A549 (cell line): ENCODE results near the gene CCDC150. TPM values are rescaled to one million over a fixed set of nuclear protein-coding genes. Genes with fewer than 3 reads are reported as not detected.

Source experiments
- ATAC-seq, 2 experiments: fragments of 200-7000 bp in 1 of 2; fragments of >200 bp in 1 of 2; cut with Nextera tagmentation in 1 of 2; cut with Tn5 transposase in 1 of 2; 3 replicates each; pipeline versions ENCODE4 v1.8.0 to v1.9.1; 2018 to 2020; ENCODE audit warnings: mild to moderate bottlenecking in 1 of 2, moderate library complexity in 1 of 2
- CTCF ChIA-PET: fragments of 300-600 bp; sonication (Branson Sonifier 250); formaldehyde crosslinking; extraction: SDS; loops from one replicate; lab custom pipeline; 2021; ENCODE audit warnings: antibody characterized with exemption, inconsistent platforms; lab: Yijun Ruan, JAX
- POLR2A ChIA-PET: fragments of 350-600 bp; formaldehyde crosslinking; extraction: SDS; loops from one replicate; lab custom pipeline; 2021; ENCODE audit warnings: antibody characterized with exemption, inconsistent platforms; lab: Yijun Ruan, JAX
- DNase-seq, 2 experiments: peaks; one replicate each; pipeline versions ENCODE4 v3.0.0 to v3.0.0-alpha.2; 2011 to 2016; ENCODE audit warnings: low read depth in 1 of 2, low spot score in 1 of 2
- FAIRE-seq: peaks from 2 replicates; lab custom pipeline; 2011; peaks lifted over from hg19 to GRCh38; lab: Jason Lieb, UNC
- H3K27ac ChIP-seq, 2 experiments: fragments of >200 bp; sonication (Bioruptor Twin); formaldehyde crosslinking; 3 replicates each; pipeline ENCODE4 v1.5.1; 2016 to 2017
- H3K4me1 ChIP-seq: fragments of >200 bp; sonication (Bioruptor Twin); formaldehyde crosslinking; 3 replicates; pipeline ENCODE4 v1.6.1; 2016
- H3K4me2 ChIP-seq: fragments of >200 bp; sonication (Bioruptor Twin); formaldehyde crosslinking; 3 replicates; pipeline ENCODE4 v1.6.1; 2016
- H3K4me3 ChIP-seq: fragments of >200 bp; sonication (Bioruptor Twin); formaldehyde crosslinking; 3 replicates; pipeline ENCODE4 v1.5.1; 2016
- H3K9me3 ChIP-seq: fragments of >200 bp; sonication (Bioruptor Twin); formaldehyde crosslinking; 3 replicates; pipeline ENCODE4 v1.6.1; 2016
- ATOH8 ChIP-seq: fragments of 250-450 bp; sonication (Bioruptor Pico); IDR thresholded peaks from 2 replicates; pipeline ENCODE4 v1.5.0; 2020; ENCODE audit warnings: low read depth, mild to moderate bottlenecking, moderate library complexity
- CBX2 ChIP-seq: fragments of 200-600 bp; sonication (generic); IDR thresholded peaks from 2 replicates; pipeline ENCODE4 v1.6.1; 2016; ENCODE audit warnings: low read depth, mild to moderate bottlenecking, borderline replicate concordance
- CBX8 ChIP-seq: fragments of 200-600 bp; sonication (generic); IDR thresholded peaks from 2 replicates; pipeline ENCODE4 v1.6.1; 2016
- CEBPB ChIP-seq, 2 experiments: fragments of >200 bp in 1 of 2; sonication (Bioruptor Twin) in 1 of 2; formaldehyde crosslinking in 1 of 2; IDR thresholded peaks; 2 replicates each; pipeline ENCODE4 v1.6.1; 2012 to 2016
- CHD4 ChIP-seq: fragments of 200-600 bp; sonication (generic); IDR thresholded peaks from 2 replicates; pipeline ENCODE4 v1.6.1; 2016; ENCODE audit warnings: antibody characterized with exemption, mild to moderate bottlenecking, borderline replicate concordance
- EP300 ChIP-seq, 2 experiments: fragments of >200 bp; sonication (Bioruptor Twin); formaldehyde crosslinking; IDR thresholded peaks; 2 replicates in 1 of 2; 3 replicates in 1 of 2; pipeline ENCODE4 v1.6.1; 2016 to 2017
- ESRRA ChIP-seq: fragments of 150-350 bp; IDR thresholded peaks from 2 replicates; pipeline ENCODE4 v1.6.1; 2014; ENCODE audit warnings: mild to moderate bottlenecking, low read length, borderline replicate concordance
- FOSL2 ChIP-seq, 2 experiments: fragments of 450-650 bp in 1 of 2; fragments of >200 bp in 1 of 2; sonication (Bioruptor Twin) in 1 of 2; formaldehyde crosslinking; IDR thresholded peaks; 2 replicates each; pipeline versions ENCODE4 v1.5.0 to v1.6.1; 2016 to 2020; ENCODE audit warnings: mild to moderate bottlenecking in 1 of 2, moderate library complexity in 1 of 2
- GATA3 ChIP-seq: IDR thresholded peaks from 2 replicates; pipeline ENCODE4 v1.6.1; 2012; ENCODE audit warnings: borderline replicate concordance
- HDAC2 ChIP-seq: fragments of 200-600 bp; sonication (generic); IDR thresholded peaks from 2 replicates; pipeline ENCODE4 v1.6.1; 2016
- HES2 ChIP-seq: fragments of >200 bp; sonication (Bioruptor Twin); formaldehyde crosslinking; IDR thresholded peaks from 2 replicates; pipeline ENCODE4 v1.6.1; 2016
- JUNB ChIP-seq: fragments of >200 bp; sonication (Bioruptor Twin); formaldehyde crosslinking; IDR thresholded peaks from 2 replicates; pipeline ENCODE4 v1.6.1; 2016
- KDM5A ChIP-seq: fragments of 200-600 bp; sonication (generic); IDR thresholded peaks from 2 replicates; pipeline ENCODE4 v1.6.1; 2016; ENCODE audit warnings: antibody characterized with exemption, mild to moderate bottlenecking
- MAFK ChIP-seq: fragments of 450-650 bp; IDR thresholded peaks from 2 replicates; pipeline ENCODE4 v1.6.1; 2014; ENCODE audit not compliant: partially characterized antibody
- MYC ChIP-seq: IDR thresholded peaks from 2 replicates; pipeline ENCODE4 v1.6.1; 2012; ENCODE audit warnings: mild to moderate bottlenecking, inconsistent platforms, low read length, improper control_type of control experiment, borderline replicate concordance
- PBX3 ChIP-seq: IDR thresholded peaks from 2 replicates; pipeline ENCODE4 v1.6.1; 2012
- PHF8 ChIP-seq: fragments of 200-600 bp; sonication (generic); IDR thresholded peaks from 2 replicates; pipeline ENCODE4 v1.6.1; 2016; ENCODE audit warnings: low read depth, mild to moderate bottlenecking, antibody characterized with exemption, moderate library complexity, borderline replicate concordance
- POLR2A ChIP-seq: IDR thresholded peaks from 2 replicates; pipeline ENCODE4 v1.6.1; 2012; ENCODE audit warnings: mild to moderate bottlenecking, low read length
- POLR2AphosphoS2 ChIP-seq: conservative IDR thresholded peaks from 2 replicates; pipeline ENCODE4 v1.6.1; 2012; ENCODE audit warnings: low read length, improper control_type of control experiment, inconsistent platforms
- RAD21 ChIP-seq, 2 experiments: fragments of >200 bp in 1 of 2; sonication (Bioruptor Twin) in 1 of 2; formaldehyde crosslinking in 1 of 2; IDR thresholded peaks in 1 of 2; conservative IDR thresholded peaks in 1 of 2; 2 replicates in 1 of 2; 3 replicates in 1 of 2; pipeline ENCODE4 v1.6.1; 2012 to 2018; ENCODE audit warnings: inconsistent platforms in 1 of 2
- RCOR1 ChIP-seq: fragments of 150-350 bp; IDR thresholded peaks from 2 replicates; pipeline ENCODE4 v1.6.1; 2014; ENCODE audit warnings: antibody characterized with exemption, low read length, low read depth
- REST ChIP-seq: fragments of 200-600 bp; sonication (generic); IDR thresholded peaks from 2 replicates; pipeline ENCODE4 v1.6.1; 2016; ENCODE audit warnings: antibody characterized with exemption, mild to moderate bottlenecking, moderate library complexity
- RNF2 ChIP-seq: fragments of 200-600 bp; sonication (generic); IDR thresholded peaks from 2 replicates; pipeline ENCODE4 v1.6.1; 2016; ENCODE audit warnings: low read depth, mild to moderate bottlenecking, antibody characterized with exemption, moderate library complexity, borderline replicate concordance
- SMC3 ChIP-seq: fragments of >200 bp; sonication (Bioruptor Twin); formaldehyde crosslinking; IDR thresholded peaks from 3 replicates; pipeline ENCODE4 v1.6.1; 2018; ENCODE audit warnings: inconsistent platforms
- SREBF2 ChIP-seq: fragments of 450-650 bp; IDR thresholded peaks from 2 replicates; pipeline ENCODE4 v1.6.1; 2014; ENCODE audit warnings: mild to moderate bottlenecking, moderate library complexity
- USF2 ChIP-seq: fragments of 450-650 bp; IDR thresholded peaks from 2 replicates; pipeline ENCODE4 v1.6.1; 2014; ENCODE audit warnings: antibody characterized with exemption
- ZFP36 ChIP-seq: fragments of 450-650 bp; IDR thresholded peaks from 2 replicates; pipeline ENCODE4 v1.6.1; 2014; ENCODE audit warnings: borderline replicate concordance; ENCODE audit not compliant: partially characterized antibody
- ZNF302 ChIP-seq: fragments of 250-450 bp; sonication (Bioruptor Pico); IDR thresholded peaks from 2 replicates; pipeline ENCODE4 v1.9.0; 2021; ENCODE audit warnings: inconsistent platforms, mild to moderate bottlenecking, moderate library complexity
- ZSCAN20 ChIP-seq: fragments of 250-450 bp; sonication (Bioruptor Pico); IDR thresholded peaks from 2 replicates; pipeline ENCODE4 v1.8.0; 2022; ENCODE audit warnings: mild to moderate bottlenecking, moderate library complexity
- WGBS: methylation state at CpG from one replicate; pipeline ENCODE4 v1.1.6; 2017; ENCODE audit errors: missing lambda C conversion rate; 5-methylcytosine and 5-hydroxymethylcytosine counted together
- polyA plus RNA-seq, 4 experiments: library from polyadenylated mRNA; depleted of rRNA in 3 of 4; stranded (reverse); fragments of >200 nt; fragmentation: RNase III in 1 of 4; extraction: RNeasy Plus Mini Kit Qiagen cat#74134 plus additional on column Dnase treatment in 1 of 4; gene quantifications; 2 replicates in 3 of 4; 3 replicates in 1 of 4; pipeline ENCODE4 v1.2.3, GENCODE V29; 2011 to 2017

Gene CCDC150
- polyA plus RNA-seq, 2 of the 4 experiments (the other 2 are of a cell fraction): 14.2 to 17.7 TPM

GRCh38 chr2:196652869-196653268 lies 13.4 kb downstream of the CCDC150 start:
- 95% methylated on average over 1 of the region's 1 CpG for WGBS
- no peak for DNase-seq
- Histone ChIP-seq H3K9me3 (peaks cover 49% of the 10 kb centered on the region), H3K4me3 (no peak overlapping the region), H3K27ac (no peak overlapping the region), H3K4me2 (no peak overlapping the region), H3K4me1 (no peaks in the 10 kb centered on the region)
- ATAC-seq: no peak
- CTCF ChIA-PET: interaction anchor here (0.9 kb wide), 1 partner anchor 14 kb away, joined by 4 read pairs; no protein-coding TSS in a partner anchor
- POLR2A ChIA-PET: no interaction called here
- no peak for FAIRE-seq
- TF ChIP-seq RNF2 (no peak), POLR2A (no peak), FOSL2 (IDR thresholded peaks at IDR 0.05) (no peak), FOSL2 (CRISPR knock-in tag; IDR thresholded peaks at IDR 0.05) (no peak), REST (no peak), KDM5A (no peak), RCOR1 (no peak), MAFK (no peak), ZFP36 (peak; percentile 30)

- Histone ChIP-seq H3K9me3 (peaks cover 49% of the 10 kb centered on the region), H3K27ac (no peak overlapping the region), H3K4me2 (no peak overlapping the region), H3K4me3 (no peak overlapping the region), H3K4me1 (no peaks in the 10 kb centered on the region)
- no peak for FAIRE-seq
- TF ChIP-seq FOSL2 (IDR thresholded peaks at IDR 0.05) (no peak), FOSL2 (CRISPR knock-in tag; IDR thresholded peaks at IDR 0.05) (no peak), ZSCAN20 (no peak), PHF8 (no peak), CHD4 (no peak), KDM5A (no peak), JUNB (no peak), SREBF2 (no peak), RCOR1 (no peak), HDAC2 (no peak), ESRRA (no peak), POLR2AphosphoS2 (no peak), POLR2A (no peak), MYC (no peak), GATA3 (no peak)
- WGBS: 60% methylated on average over 1 of the region's 1 CpG
- no peak for ATAC-seq
- DNase-seq: no peak
- CTCF ChIA-PET: no interaction called here
- POLR2A ChIA-PET: no interaction called here
Observed at GRCh38 chr2:196653843-196654242, 14.3 kb downstream of the CCDC150 start.

- Histone ChIP-seq H3K9me3 (peaks cover 38% of the 10 kb centered on the region), H3K27ac (no peak overlapping the region), H3K4me2 (no peak overlapping the region), H3K4me3 (no peak overlapping the region), H3K4me1 (no peaks in the 10 kb centered on the region)
- ATAC-seq (no peak), DNase-seq (no peak), FAIRE-seq (no peak)
- CTCF ChIA-PET: no interaction called here
- 100% methylated on average over 1 of the region's 1 CpG for WGBS
- no peak for TF ChIP-seq RAD21 (conservative IDR thresholded peaks at IDR 0.05 in 1 of 2, IDR thresholded peaks at IDR 0.05 in 1 of 2)
- TF ChIP-seq EP300 (IDR thresholded peaks at IDR 0.05): no peak
- TF ChIP-seq CEBPB (IDR thresholded peaks at IDR 0.05): no peak
- TF ChIP-seq MYC: no peak
- TF ChIP-seq CBX2: no peak
- TF ChIP-seq CHD4: no peak
- no peak for TF ChIP-seq CBX8
- TF ChIP-seq SMC3: no peak
- no peak for TF ChIP-seq HES2
- no peak for TF ChIP-seq USF2
- TF ChIP-seq PBX3: no peak
- no peak for TF ChIP-seq POLR2AphosphoS2
- TF ChIP-seq RNF2: no peak
- no peak for TF ChIP-seq ZNF302
- TF ChIP-seq MAFK: no peak
- no peak for TF ChIP-seq ATOH8 (CRISPR knock-in tag)
- TF ChIP-seq POLR2A: no peak
- TF ChIP-seq, all 56 proteins: peak for 0
- POLR2A ChIA-PET: no interaction called here
Observed at GRCh38 chr2:196655761-196656160, 16.2 kb downstream of the CCDC150 start.
